Prostate gland (tissue), 2 donors: ENCODE data around the gene NAPEPLD. TPM values are rescaled to one million over a fixed set of nuclear protein-coding genes. Genes with fewer than 3 reads are reported as not detected.

Experiments used
- DNase-seq: peaks from one replicate; pipeline ENCODE4 v3.0.0-alpha.2; 2019; ENCODE audit warnings: low spot score
- H3K27ac ChIP-seq, 2 donors: fragments of 200-600 bp; sonication (generic); 2 replicates each; pipeline ENCODE4 v1.5.1; 2017 to 2019
- H3K27me3 ChIP-seq: fragments of 200-600 bp; sonication (generic); replicated peaks from 2 replicates; pipeline ENCODE4 v1.5.1; 2019; ENCODE audit not compliant: insufficient read depth
- H3K36me3 ChIP-seq, 2 donors: fragments of 200-600 bp; sonication (generic); 1 replicate in 1 of 2; 2 replicates in 1 of 2; pipeline versions ENCODE4 v1.5.1 to v1.8.1; 2017 to 2019
- H3K4me1 ChIP-seq: fragments of 200-600 bp; sonication (generic); replicated peaks from 2 replicates; pipeline ENCODE4 v1.5.1; 2019
- H3K4me3 ChIP-seq, 2 donors: fragments of 200-600 bp; sonication (generic); 2 replicates each; pipeline ENCODE4 v1.5.1; 2017 to 2019
- H3K9me3 ChIP-seq: fragments of 200-600 bp; sonication (generic); 2 replicates; pipeline ENCODE4 v1.5.1; 2017
- CTCF ChIP-seq, 4 experiments: fragments of 200-600 bp in 2 of 4; fragments of 450-650 bp in 2 of 4; sonication (generic) in 2 of 4; IDR thresholded peaks; 1 replicate in 3 of 4; 2 replicates in 1 of 4; pipeline ENCODE4 v1.5.1; 2016 to 2019; ENCODE audit warnings: antibody characterized with exemption in 4 of 4, mild to moderate bottlenecking in 2 of 4, moderate library complexity in 2 of 4
- POLR2A ChIP-seq: fragments of 450-650 bp; IDR thresholded peaks from one replicate; pipeline ENCODE4 v1.6.1; 2016; ENCODE audit warnings: antibody characterized with exemption, mild to moderate bottlenecking
- POLR2AphosphoS5 ChIP-seq: sonication (generic); formaldehyde crosslinking; IDR thresholded peaks from one replicate; pipeline ENCODE4 v1.6.1; 2017; ENCODE audit warnings: antibody characterized with exemption
- WGBS: methylation state at CpG from one replicate; pipeline ENCODE4 v1.1.5; 2018; 5-methylcytosine and 5-hydroxymethylcytosine counted together
- intact Hi-C: fragments of 100-400 bp; cut with DNase I; formaldehyde crosslinking; loops from one replicate; pipeline ENCODE4 v1.14.2; 2022
- total RNA-seq, 2 donors: library from RNA; depleted of rRNA; stranded (reverse); fragments of >200 nt; gene quantifications; one replicate each; pipeline ENCODE4 v1.1.0, GENCODE V29; 2016

Gene NAPEPLD
- total RNA-seq, 2 donors from 2014 or later, result 18.1 to 24.4 TPM

- no peaks in the 10 kb centered on the region for H3K9me3 ChIP-seq
- no peak overlapping the region for H3K4me3 ChIP-seq
- no peak for TF ChIP-seq CTCF (IDR thresholded peaks at IDR 0.05)
- TF ChIP-seq POLR2A, result no peak
- no peak for TF ChIP-seq POLR2AphosphoS5
- intact Hi-C loops, result no loop called here
- DNase-seq, result no peak
- H3K27me3 ChIP-seq, result no peaks in the 10 kb centered on the region
- WGBS, result 70% methylated on average over 1 of the region's 1 CpG
- no peaks in the 10 kb centered on the region for H3K4me1 ChIP-seq
- no peaks in the 10 kb centered on the region for H3K36me3 ChIP-seq
- no peak overlapping the region for H3K27ac ChIP-seq
Observed at GRCh38 chr7:103120362-103120761, 28.5 kb downstream of the NAPEPLD start.

GRCh38 chr7:103119791-103120291, 29.1 kb downstream of the NAPEPLD start:
- no peak overlapping the region for H3K4me3 ChIP-seq
- no peak for DNase-seq
- intact Hi-C loops, result no loop called here
- no peaks in the 10 kb centered on the region for H3K9me3 ChIP-seq
- WGBS, result 95% methylated on average over 11 of the region's 11 CpGs
- TF ChIP-seq POLR2A (no peak), POLR2AphosphoS5 (no peak), CTCF (IDR thresholded peaks at IDR 0.05) (no peak)
- H3K27me3 ChIP-seq, result no peaks in the 10 kb centered on the region
- H3K4me1 ChIP-seq, result no peaks in the 10 kb centered on the region
- H3K27ac ChIP-seq, result no peak overlapping the region
- H3K36me3 ChIP-seq, result no peaks in the 10 kb centered on the region

- TF ChIP-seq POLR2AphosphoS5, result no peak
- no peak for TF ChIP-seq CTCF (IDR thresholded peaks at IDR 0.05)
- no peak for TF ChIP-seq POLR2A
- no peak for DNase-seq
- Histone ChIP-seq H3K27ac (no peak overlapping the region), H3K9me3 (no peaks in the 10 kb centered on the region), H3K4me1 (no peaks in the 10 kb centered on the region), H3K27me3 (no peaks in the 10 kb centered on the region), H3K4me3 (no peak overlapping the region), H3K36me3 (no peaks in the 10 kb centered on the region)
- WGBS, result 70% methylated on average over 2 of the region's 2 CpGs
- intact Hi-C loops, result no loop called here
Observed at GRCh38 chr7:103117465-103117864, 31.4 kb downstream of the NAPEPLD start.

- Histone ChIP-seq H3K4me3 (no peak overlapping the region), H3K36me3 (no peaks in the 10 kb centered on the region), H3K27ac (no peak overlapping the region), H3K27me3 (no peaks in the 10 kb centered on the region), H3K9me3 (no peaks in the 10 kb centered on the region), H3K4me1 (no peaks in the 10 kb centered on the region)
- TF ChIP-seq POLR2AphosphoS5 (no peak), POLR2A (no peak), CTCF (IDR thresholded peaks at IDR 0.05) (no peak)
- intact Hi-C loops, result no loop called here
- DNase-seq, result no peak
Observed at GRCh38 chr7:103116991-103117390, 31.9 kb downstream of the NAPEPLD start.

- intact Hi-C loops, result no loop called here
- no peaks in the 10 kb centered on the region for H3K27me3 ChIP-seq
- no peak overlapping the region for H3K4me3 ChIP-seq
- DNase-seq, result no peak
- no peaks in the 10 kb centered on the region for H3K36me3 ChIP-seq
- no peaks in the 10 kb centered on the region for H3K9me3 ChIP-seq
- 40% methylated on average over 1 of the region's 1 CpG for WGBS
- H3K4me1 ChIP-seq, result no peaks in the 10 kb centered on the region
- H3K27ac ChIP-seq, result no peak overlapping the region
- no peak for TF ChIP-seq POLR2A
- no peak for TF ChIP-seq POLR2AphosphoS5
- TF ChIP-seq CTCF (IDR thresholded peaks at IDR 0.05), result no peak
Observed at GRCh38 chr7:103116511-103116910, 32.4 kb downstream of the NAPEPLD start.
